ENCODE measurements around the gene VPS11.
"Not testable (repeated sequence)": the region's sequence is repeated elsewhere in the genome, so short reads cannot be mapped to it uniquely, and the experiment has no call there.

Gene VPS11

DNA sequence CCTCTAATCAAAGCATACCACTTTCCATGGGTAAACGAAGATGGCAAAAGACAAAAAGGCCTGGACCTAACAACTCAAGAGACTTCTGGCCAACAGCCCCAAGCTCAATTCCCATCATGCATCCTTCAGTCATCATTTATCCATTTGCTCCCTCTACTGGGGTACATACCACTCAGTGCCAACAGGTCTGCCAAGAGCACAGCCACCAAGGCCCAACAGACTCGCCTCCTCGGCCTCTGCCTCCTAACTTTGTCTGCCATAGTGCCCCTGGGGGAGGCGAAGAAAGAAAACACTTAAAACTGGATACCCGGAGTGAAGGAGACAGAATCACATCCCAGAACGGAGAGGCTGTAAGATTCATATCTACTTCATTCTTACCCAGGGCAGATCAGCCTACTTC is 11.7 kb upstream of the VPS11 start:
- peak; percentile 59 for DNase-seq (ENCODE audit: low read depth)
- peak overlapping the region; percentile 86 for H3K4me3 ChIP-seq (ENCODE audit: low read depth, low read length)
- TF ChIP-seq, protein P1, sequence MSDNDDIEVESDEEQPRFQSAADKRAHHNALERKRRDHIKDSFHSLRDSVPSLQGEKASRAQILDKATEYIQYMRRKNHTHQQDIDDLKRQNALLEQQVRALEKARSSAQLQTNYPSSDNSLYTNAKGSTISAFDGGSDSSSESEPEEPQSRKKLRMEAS (IDR thresholded peaks at IDR 0.05; ENCODE audit: low read depth, low read length), result no peak
- TF ChIP-seq, protein P2, sequence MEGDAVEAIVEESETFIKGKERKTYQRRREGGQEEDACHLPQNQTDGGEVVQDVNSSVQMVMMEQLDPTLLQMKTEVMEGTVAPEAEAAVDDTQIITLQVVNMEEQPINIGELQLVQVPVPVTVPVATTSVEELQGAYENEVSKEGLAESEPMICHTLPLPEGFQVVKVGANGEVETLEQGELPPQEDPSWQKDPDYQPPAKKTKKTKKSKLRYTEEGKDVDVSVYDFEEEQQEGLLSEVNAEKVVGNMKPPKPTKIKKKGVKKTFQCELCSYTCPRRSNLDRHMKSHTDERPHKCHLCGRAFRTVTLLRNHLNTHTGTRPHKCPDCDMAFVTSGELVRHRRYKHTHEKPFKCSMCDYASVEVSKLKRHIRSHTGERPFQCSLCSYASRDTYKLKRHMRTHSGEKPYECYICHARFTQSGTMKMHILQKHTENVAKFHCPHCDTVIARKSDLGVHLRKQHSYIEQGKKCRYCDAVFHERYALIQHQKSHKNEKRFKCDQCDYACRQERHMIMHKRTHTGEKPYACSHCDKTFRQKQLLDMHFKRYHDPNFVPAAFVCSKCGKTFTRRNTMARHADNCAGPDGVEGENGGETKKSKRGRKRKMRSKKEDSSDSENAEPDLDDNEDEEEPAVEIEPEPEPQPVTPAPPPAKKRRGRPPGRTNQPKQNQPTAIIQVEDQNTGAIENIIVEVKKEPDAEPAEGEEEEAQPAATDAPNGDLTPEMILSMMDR (IDR thresholded peaks at IDR 0.05; ENCODE audit: low read depth, low read length), result peak; percentile 18
- TF ChIP-seq POLR2A (IDR thresholded peaks at IDR 0.05; ENCODE audit: extremely low read depth, insufficient read length), result no peak

DNA sequence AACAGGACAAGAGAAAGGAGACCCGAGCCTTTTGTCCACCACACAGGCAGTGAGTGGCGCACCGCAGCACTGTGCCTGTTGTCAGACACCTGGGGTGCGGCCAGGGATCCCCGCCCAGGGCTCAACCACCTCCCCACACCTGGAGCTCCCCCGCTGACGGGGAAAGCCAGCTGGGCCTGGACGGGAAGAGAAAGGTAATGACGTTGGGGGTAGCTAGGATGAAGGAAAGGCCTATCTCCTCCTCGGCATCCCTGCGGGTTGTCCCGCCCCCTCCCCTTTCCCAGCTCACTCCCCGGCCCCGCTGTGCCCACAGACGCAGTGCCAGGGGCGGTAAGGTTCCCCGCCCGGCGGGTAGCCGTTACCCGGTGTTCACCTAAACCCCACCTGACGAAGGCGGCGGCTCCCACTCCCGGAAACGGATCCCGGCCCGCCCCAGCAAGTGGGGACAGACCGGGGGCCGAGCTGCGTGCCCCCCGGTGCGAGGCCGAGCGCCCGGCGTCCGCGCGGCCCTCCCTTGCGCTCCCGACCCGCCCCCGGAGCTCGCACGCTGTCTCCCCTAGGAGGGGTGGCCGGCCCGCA is 11.1 kb upstream of the VPS11 start:
- peak; percentile 33 for DNase-seq (ENCODE audit: low read depth)
- H3K4me3 ChIP-seq (ENCODE audit: low read depth, low read length), result peak overlapping the region; percentile 86
- TF ChIP-seq, protein P1 (IDR thresholded peaks at IDR 0.05; ENCODE audit: low read depth, low read length), result no peak
- TF ChIP-seq, protein P2 (IDR thresholded peaks at IDR 0.05; ENCODE audit: low read depth, low read length), result no peak
- TF ChIP-seq MYC (IDR thresholded peaks at IDR 0.05; ENCODE audit: low read depth, low read length) (no peak), POLR2A (IDR thresholded peaks at IDR 0.05; ENCODE audit: extremely low read depth, insufficient read length) (no peak)

DNA sequence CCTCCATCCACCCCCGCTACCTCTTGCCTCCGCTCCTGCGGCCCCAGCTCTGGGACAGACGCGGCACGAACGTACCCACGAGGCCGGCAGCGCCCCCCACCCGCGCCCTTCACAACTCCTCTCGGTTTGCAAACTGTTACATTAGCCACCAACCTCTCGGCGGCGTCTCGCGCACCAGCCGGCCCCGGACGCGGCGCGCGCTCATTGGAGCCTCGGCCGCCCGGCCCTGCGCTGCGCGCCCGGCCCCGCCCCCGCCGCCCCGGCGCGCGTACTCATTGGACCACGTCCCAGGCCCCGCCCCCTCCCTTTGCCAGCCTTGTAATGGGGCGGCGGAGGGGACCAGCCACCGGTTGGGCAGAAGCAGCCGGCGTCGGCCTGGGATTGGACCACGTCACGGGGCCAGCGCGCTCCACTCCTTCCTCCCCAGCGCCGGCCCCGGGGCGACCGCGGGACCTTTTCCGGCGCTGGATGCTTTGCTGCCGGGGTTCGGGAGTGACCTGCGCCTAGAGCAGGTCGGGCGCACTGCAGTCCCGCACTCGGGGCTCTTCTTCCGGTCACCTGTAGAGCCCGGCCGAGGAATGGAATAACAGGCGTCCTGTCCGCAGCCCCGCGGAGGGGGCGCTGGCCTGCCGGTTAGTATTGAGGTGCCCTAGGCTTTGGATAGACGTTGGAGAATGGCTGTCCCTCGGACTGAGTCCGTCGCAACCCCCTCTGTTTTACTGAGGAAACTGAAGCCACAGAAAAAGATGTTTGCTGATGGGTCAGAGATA is 10.4 kb upstream of the VPS11 start, which contains the start of gene HYOU1:
HYOU1 (minus strand) TSS at position 206 of the 770 bp plus-strand sequence. CDS start 1,045 bp downstream, outside the sequence.
- no peak for TF ChIP-seq POLR2A (IDR thresholded peaks at IDR 0.05; ENCODE audit: extremely low read depth, insufficient read length)
- peak; percentile 91 for TF ChIP-seq MYC (IDR thresholded peaks at IDR 0.05; ENCODE audit: low read depth, low read length)
- TF ChIP-seq, protein P2 (IDR thresholded peaks at IDR 0.05; ENCODE audit: low read depth, low read length), result peak; percentile 19
- TF ChIP-seq, protein P1 (IDR thresholded peaks at IDR 0.05; ENCODE audit: low read depth, low read length), result peak; percentile 78
- peak within 1 kb of the TSS; percentile 86 for H3K4me3 ChIP-seq (ENCODE audit: low read depth, low read length)
- peak; percentile 99 for DNase-seq (ENCODE audit: low read depth)

DNA sequence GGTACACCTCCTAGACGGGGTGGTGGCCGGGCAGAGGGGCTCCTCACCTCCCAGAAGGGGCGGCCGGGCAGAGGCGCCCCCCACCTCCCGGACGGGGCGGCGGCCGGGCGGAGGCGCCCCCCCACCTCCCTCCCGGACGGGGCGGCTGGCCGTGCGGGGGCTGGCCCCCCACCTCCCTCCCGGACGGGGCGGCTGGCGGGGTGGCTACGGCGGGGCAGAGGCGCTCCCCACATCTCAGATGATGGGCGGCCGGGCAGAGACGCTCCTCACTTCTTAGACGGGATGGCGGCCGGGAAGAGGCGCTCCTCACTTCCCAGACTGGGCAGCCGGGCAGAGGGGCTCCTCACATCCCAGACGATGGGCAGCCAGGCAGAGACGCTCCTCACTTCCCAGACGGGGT is 8.5 kb upstream of the VPS11 start:
- not testable (repeated sequence) for H3K4me3 ChIP-seq (ENCODE audit: low read depth, low read length); DNase-seq (ENCODE audit: low read depth)

DNA sequence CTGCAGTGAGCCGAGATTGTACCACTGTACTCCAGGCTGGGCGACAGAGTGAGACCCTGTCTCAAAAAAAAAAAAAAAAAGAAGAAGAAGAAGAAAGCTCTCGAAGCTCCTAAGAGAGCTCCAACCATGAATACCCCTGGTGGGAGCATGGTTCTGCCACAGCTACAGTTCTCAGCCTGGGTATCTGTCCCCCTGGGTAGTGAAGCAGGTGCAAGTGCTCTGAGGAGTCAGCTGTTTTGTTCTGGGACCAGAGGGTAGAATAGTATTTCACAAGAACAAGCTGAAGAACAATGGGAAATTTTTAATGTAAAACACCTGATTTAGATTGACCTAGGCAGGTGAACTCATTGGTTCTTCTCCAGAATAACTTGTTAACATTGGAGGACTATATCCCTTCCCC is 6.4 kb upstream of the VPS11 start:
- TF ChIP-seq MYC (IDR thresholded peaks at IDR 0.05; ENCODE audit: low read depth, low read length) (no peak), POLR2A (IDR thresholded peaks at IDR 0.05; ENCODE audit: extremely low read depth, insufficient read length) (no peak)
- TF ChIP-seq, protein P2 (IDR thresholded peaks at IDR 0.05; ENCODE audit: low read depth, low read length), result no peak
- TF ChIP-seq, protein P1 (IDR thresholded peaks at IDR 0.05; ENCODE audit: low read depth, low read length), result no peak
- H3K4me3 ChIP-seq (ENCODE audit: low read depth, low read length), result no peak overlapping the region
- no peak for DNase-seq (ENCODE audit: low read depth)

DNA sequence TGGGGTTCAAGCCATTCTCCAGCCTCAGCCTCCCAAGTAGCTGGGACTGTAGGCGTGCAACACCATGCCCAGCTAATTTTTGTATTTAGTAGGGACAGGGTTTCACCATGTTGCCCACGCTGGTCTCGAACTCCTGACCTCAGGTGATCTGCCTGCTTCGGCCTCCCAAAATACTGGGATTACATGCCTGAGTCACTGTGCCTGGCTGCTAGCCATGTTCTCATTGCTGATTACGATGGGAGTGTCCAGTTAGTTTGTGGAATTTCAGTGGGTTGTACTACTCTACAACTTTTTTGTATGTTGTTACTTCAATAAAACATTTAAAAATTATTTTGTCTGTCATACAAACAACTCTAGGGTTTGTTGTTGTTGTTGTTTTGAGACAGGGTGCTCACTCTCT is 4.8 kb upstream of the VPS11 start:
- TF ChIP-seq MYC (IDR thresholded peaks at IDR 0.05; ENCODE audit: low read depth, low read length), result no peak
- TF ChIP-seq, protein P2 (IDR thresholded peaks at IDR 0.05; ENCODE audit: low read depth, low read length), result no peak
- no peak for TF ChIP-seq POLR2A (IDR thresholded peaks at IDR 0.05; ENCODE audit: extremely low read depth, insufficient read length)
- TF ChIP-seq, protein P1 (IDR thresholded peaks at IDR 0.05; ENCODE audit: low read depth, low read length), result no peak
- H3K4me3 ChIP-seq (ENCODE audit: low read depth, low read length), result no peak overlapping the region
- DNase-seq (ENCODE audit: low read depth), result no peak

All from NB4 (cell line).